Measurements from ENCODE around the gene ZNF668. TPM values are rescaled to one million over a fixed set of nuclear protein-coding genes. Genes with fewer than 3 reads are reported as not detected.

The ZNF668 gene
- total RNA-seq, 1 experiment from 2014 or later: 21.5 TPM

GRCh38 chr16:31118223-31119155 lies 44.4 kb upstream of the ZNF668 start:
- ATAC-seq (no peak), DNase-seq (ENCODE audit: low read depth, low spot score) (no peak)
- ChIA-PET POLR2A (interaction anchor here (0.5 to 1.6 kb wide), 6 partner anchors 8 to 64 kb away, joined by 3 to 11 read pairs (median 6); no protein-coding TSS in a partner anchor), CTCF (interaction anchor here (0.5 to 1.3 kb wide), 3 partner anchors 23 to 343 kb away, joined by 3 to 9 read pairs (median 8); no protein-coding TSS in a partner anchor)
- Histone ChIP-seq H3K4me1 (ENCODE audit: control insufficient read depth, insufficient read depth, low read length) (peaks cover 17% of the 10 kb centered on the region), H3K27ac (ENCODE audit: low read length) (peak overlapping the region; percentile 79), H3K36me3 (ENCODE audit: control insufficient read depth, insufficient read depth, low read length) (peaks cover 9% of the 10 kb centered on the region), H3K9me3 (ENCODE audit: control insufficient read depth, insufficient read depth, low read depth, low read length) (no peaks in the 10 kb centered on the region), H3K4me3 (ENCODE audit: low read depth in 2 of 2, low read length in 2 of 2) (peak overlapping the region; percentile 62 to 95), H3K27me3 (ENCODE audit: control insufficient read depth, insufficient read depth, low read length) (no peaks in the 10 kb centered on the region)
- TF ChIP-seq REST (IDR thresholded peaks at IDR 0.05; ENCODE audit: insufficient read depth in 1 of 2, low read depth in 2 of 2, low read length in 1 of 2) (no peak), TCF7L2 (IDR thresholded peaks at IDR 0.05; ENCODE audit: low read depth, low read length) (no peak), CTCF (IDR thresholded peaks at IDR 0.05) (no peak), POLR2AphosphoS5 (IDR thresholded peaks at IDR 0.05; ENCODE audit: low read depth, low read length) (no peak), SIN3A (IDR thresholded peaks at IDR 0.05; ENCODE audit: borderline replicate concordance, insufficient read depth, low read depth, low read length) (no peak)
- intact Hi-C loops (cut with micrococcal nuclease; ENCODE audit: unreplicated experiment) (no loop called here), in situ Hi-C loops (cut with HindIII; ENCODE audit: low pct_unique_long_range_greater_than_20kb, low sequenced_read_pairs) (no loop called here)
- BruUV-seq (replicated peaks): TSS peak; percentile 73

- intact Hi-C loops (cut with micrococcal nuclease; ENCODE audit: unreplicated experiment): no loop called here
- TSS peak; percentile 84 for BruUV-seq (replicated peaks)
- CTCF ChIA-PET: interaction anchor here (0.5 to 1.3 kb wide), 6 partner anchors 17 to 343 kb away, joined by 3 to 9 read pairs (median 6); no protein-coding TSS in a partner anchor
- H3K9me3 ChIP-seq (ENCODE audit: control insufficient read depth, insufficient read depth, low read depth, low read length): no peaks in the 10 kb centered on the region
- peak within 1 kb of the TSS; percentile 62 to 95 for H3K4me3 ChIP-seq (ENCODE audit: low read depth in 2 of 2, low read length in 2 of 2)
- in situ Hi-C loops (cut with HindIII; ENCODE audit: low pct_unique_long_range_greater_than_20kb, low sequenced_read_pairs): no loop called here
- POLR2A ChIA-PET: interaction anchor here (0.5 to 1.6 kb wide), 12 partner anchors 9 to 125 kb away, joined by 3 to 10 read pairs (median 5); partner anchors contain the start of genes FUS and PRSS8
- H3K27ac ChIP-seq (ENCODE audit: low read length): peak within 1 kb of the TSS; percentile 79
- peak; percentile 97 for ATAC-seq
- H3K4me1 ChIP-seq (ENCODE audit: control insufficient read depth, insufficient read depth, low read length): peaks cover 19% of the 10 kb centered on the region
- no peak for TF ChIP-seq SIN3A (IDR thresholded peaks at IDR 0.05; ENCODE audit: borderline replicate concordance, insufficient read depth, low read depth, low read length)
- TF ChIP-seq POLR2AphosphoS5 (IDR thresholded peaks at IDR 0.05; ENCODE audit: low read depth, low read length): peak; percentile 93
- H3K27me3 ChIP-seq (ENCODE audit: control insufficient read depth, insufficient read depth, low read length): no peaks in the 10 kb centered on the region
- peaks cover 9% of the 10 kb centered on the region for H3K36me3 ChIP-seq (ENCODE audit: control insufficient read depth, insufficient read depth, low read length)
- peak; percentile 85 for DNase-seq (ENCODE audit: low read depth, low spot score)
Measured at GRCh38 chr16:31117384-31118222, 43.6 kb upstream of the ZNF668 start, which contains the start of gene KAT8. KAT8 (plus strand) TSS chr16:31117664; CDS start chr16:31117682, 18 bp downstream.

All from Panc1 (cell line).